ENCODE results near the gene NTN5. TPM values are rescaled to one million over a fixed set of nuclear protein-coding genes. Genes with fewer than 3 reads are reported as not detected.

Gene NTN5
- total and polyA plus RNA-seq, 2 donors (not counting 1 experiment from before 2014, with no cell fraction given), result under 0.01 to 0.10 TPM

DNA sequence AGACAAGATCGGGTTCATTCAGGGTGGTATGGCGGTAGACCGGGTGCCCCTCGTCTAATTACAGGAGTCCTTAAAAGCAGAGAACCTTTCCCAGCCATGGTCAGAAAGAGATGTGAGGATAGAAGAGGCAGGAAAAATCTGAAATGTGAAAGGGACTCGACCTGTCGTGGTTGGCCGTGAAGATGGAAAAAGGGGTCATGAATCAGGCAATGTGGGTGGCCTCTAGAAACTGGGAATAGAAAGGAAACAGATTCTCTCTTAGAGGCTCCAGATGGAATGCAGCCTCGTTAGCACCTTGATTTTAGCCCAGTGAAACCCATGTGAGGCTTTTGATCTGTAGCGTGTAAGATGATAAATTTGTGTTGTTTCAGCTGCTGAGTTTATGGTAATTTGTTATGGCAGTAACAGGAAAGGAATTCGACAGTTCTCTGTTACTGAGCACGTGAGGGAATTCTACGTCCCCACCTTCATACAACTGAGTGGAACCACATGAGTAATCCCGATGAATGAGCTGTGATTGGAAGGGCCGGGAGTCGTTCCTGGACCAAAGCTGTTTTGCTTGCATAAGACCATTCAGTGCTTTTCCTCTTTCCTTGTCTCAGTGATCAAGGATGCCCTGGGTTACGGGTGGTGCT, 15.9 kb downstream of the NTN5 start:
- H3K36me3 ChIP-seq (ENCODE audit: control insufficient read depth, insufficient read depth, low read length), result no peaks in the 10 kb centered on the region
- H3K27ac ChIP-seq (ENCODE audit: insufficient read depth, low read length), result peak overlapping the region; percentile 22
- no peaks in the 10 kb centered on the region for H3K27me3 ChIP-seq (ENCODE audit: control insufficient read depth, insufficient read depth, low read length)
- no peaks in the 10 kb centered on the region for H4K20me1 ChIP-seq (ENCODE audit: control insufficient read depth, extremely low read depth, insufficient read depth, low read length)
- DNase-seq (ENCODE audit: low read depth in 2 of 2), result peak; percentile 93
- no peak overlapping the region for H3K9ac ChIP-seq (ENCODE audit: insufficient read depth, low read length)
- H3K79me2 ChIP-seq (ENCODE audit: control insufficient read depth, insufficient read depth, low read length), result no peaks in the 10 kb centered on the region
- peaks cover 9% of the 10 kb centered on the region for H3K4me1 ChIP-seq (ENCODE audit: control insufficient read depth, extremely low read depth, insufficient read depth, low read length)
- TF ChIP-seq EZH2 (IDR thresholded peaks at IDR 0.05; ENCODE audit: low read length, missing control alignments) (no peak), CTCF (conservative IDR thresholded peaks at IDR 0.05 in 1 of 2, IDR thresholded peaks at IDR 0.05 in 1 of 2; ENCODE audit: low read depth in 1 of 2, low read length in 2 of 2) (no peak)
- no peak overlapping the region for H3K4me3 ChIP-seq (replicated peaks in 1 of 4; ENCODE audit: control extremely low read depth in 1 of 4, insufficient read depth in 1 of 4, low read depth in 3 of 4, low read length in 4 of 4)
- no peaks in the 10 kb centered on the region for H3K9me3 ChIP-seq (ENCODE audit: control insufficient read depth, insufficient read depth, low read depth, low read length)
- H3K4me2 ChIP-seq (ENCODE audit: extremely low read depth, insufficient read depth, low read length), result no peak overlapping the region
- no peak overlapping the region for H2AFZ ChIP-seq (ENCODE audit: low read length)

- H3K79me2 ChIP-seq (ENCODE audit: control insufficient read depth, insufficient read depth, low read length), result no peaks in the 10 kb centered on the region
- no peaks in the 10 kb centered on the region for H3K9me3 ChIP-seq (ENCODE audit: control insufficient read depth, insufficient read depth, low read depth, low read length)
- peak overlapping the region; percentile 9 for H2AFZ ChIP-seq (ENCODE audit: low read length)
- H4K20me1 ChIP-seq (ENCODE audit: control insufficient read depth, extremely low read depth, insufficient read depth, low read length), result no peaks in the 10 kb centered on the region
- H3K4me2 ChIP-seq (ENCODE audit: extremely low read depth, insufficient read depth, low read length), result peak overlapping the region; percentile 35
- H3K27me3 ChIP-seq (ENCODE audit: control insufficient read depth, insufficient read depth, low read length), result no peaks in the 10 kb centered on the region
- H3K4me1 ChIP-seq (ENCODE audit: control insufficient read depth, extremely low read depth, insufficient read depth, low read length), result peaks cover 9% of the 10 kb centered on the region
- no peak overlapping the region for H3K9ac ChIP-seq (ENCODE audit: insufficient read depth, low read length)
- no peak overlapping the region for H3K27ac ChIP-seq (ENCODE audit: insufficient read depth, low read length)
- TF ChIP-seq CTCF (conservative IDR thresholded peaks at IDR 0.05 in 1 of 2, IDR thresholded peaks at IDR 0.05 in 1 of 2; ENCODE audit: low read depth in 1 of 2, low read length in 2 of 2) (no peak), EZH2 (IDR thresholded peaks at IDR 0.05; ENCODE audit: low read length, missing control alignments) (no peak)
- H3K36me3 ChIP-seq (ENCODE audit: control insufficient read depth, insufficient read depth, low read length), result no peaks in the 10 kb centered on the region
- peak; percentile 21 to 33 for DNase-seq (ENCODE audit: low read depth in 2 of 2)
- H3K4me3 ChIP-seq (replicated peaks in 1 of 4; ENCODE audit: control extremely low read depth in 1 of 4, insufficient read depth in 1 of 4, low read depth in 3 of 4, low read length in 4 of 4), result no peak overlapping the region
Observed at GRCh38 chr19:48654299-48655059, 18.3 kb downstream of the NTN5 start.

GRCh38 chr19:48651683-48652048, 21.2 kb downstream of the NTN5 start:
- TF ChIP-seq CTCF (conservative IDR thresholded peaks at IDR 0.05 in 1 of 2, IDR thresholded peaks at IDR 0.05 in 1 of 2; ENCODE audit: low read depth in 1 of 2, low read length in 2 of 2), result no peak
- no peak for TF ChIP-seq EZH2 (IDR thresholded peaks at IDR 0.05; ENCODE audit: low read length, missing control alignments)
- Histone ChIP-seq H3K27me3 (ENCODE audit: control insufficient read depth, insufficient read depth, low read length) (no peaks in the 10 kb centered on the region), H3K9me3 (ENCODE audit: control insufficient read depth, insufficient read depth, low read depth, low read length) (no peaks in the 10 kb centered on the region), H3K27ac (ENCODE audit: insufficient read depth, low read length) (no peak overlapping the region), H3K36me3 (ENCODE audit: control insufficient read depth, insufficient read depth, low read length) (no peaks in the 10 kb centered on the region), H2AFZ (ENCODE audit: low read length) (no peak overlapping the region), H3K4me1 (ENCODE audit: control insufficient read depth, extremely low read depth, insufficient read depth, low read length) (peaks cover 5% of the 10 kb centered on the region), H3K4me2 (ENCODE audit: extremely low read depth, insufficient read depth, low read length) (no peak overlapping the region), H3K79me2 (ENCODE audit: control insufficient read depth, insufficient read depth, low read length) (no peaks in the 10 kb centered on the region), H3K9ac (ENCODE audit: insufficient read depth, low read length) (no peak overlapping the region), H4K20me1 (ENCODE audit: control insufficient read depth, extremely low read depth, insufficient read depth, low read length) (no peaks in the 10 kb centered on the region), H3K4me3 (replicated peaks in 1 of 4; ENCODE audit: control extremely low read depth in 1 of 4, insufficient read depth in 1 of 4, low read depth in 3 of 4, low read length in 4 of 4) (no peak overlapping the region)
- DNase-seq (ENCODE audit: low read depth in 2 of 2), result no peak

All from fibroblast of lung (primary cell).